ACC112 (cell line): Measurements from ENCODE around the gene RILPL1.

ENCODE experiments used
- H2AFZ ChIP-seq: fragments of 200-600 bp; sonication (generic); one replicate; pipeline ENCODE4 v1.6.0; 2017; ENCODE audit warnings: antibody characterized with exemption, low read length; ENCODE audit not compliant: unreplicated experiment
- H3K27ac ChIP-seq: fragments of 200-600 bp; sonication (generic); 2 replicates; pipeline ENCODE4 v1.5.1; 2014; ENCODE audit warnings: low read depth, mild to moderate bottlenecking, antibody characterized with exemption, low read length, moderate library complexity
- H3K27me3 ChIP-seq: fragments of 200-600 bp; sonication (generic); 2 replicates; pipeline ENCODE4 v1.6.1; 2014; ENCODE audit warnings: mild to moderate bottlenecking, antibody characterized with exemption, low read length, moderate library complexity, mixed read lengths; ENCODE audit not compliant: insufficient read depth
- H3K36me3 ChIP-seq: fragments of 200-600 bp; sonication (generic); 2 replicates; pipeline ENCODE4 v1.6.1; 2016; ENCODE audit warnings: mild to moderate bottlenecking, antibody characterized with exemption, low read length, moderate library complexity, mixed read lengths; ENCODE audit not compliant: insufficient read depth
- H3K4me1 ChIP-seq: fragments of 200-600 bp; sonication (generic); one replicate; pipeline ENCODE4 v1.6.1; 2016; ENCODE audit warnings: low read length, mixed read lengths; ENCODE audit not compliant: insufficient read depth, unreplicated experiment, control insufficient read depth
- H3K4me3 ChIP-seq: fragments of 200-600 bp; sonication (generic); 2 replicates; pipeline ENCODE4 v1.5.1; 2014; ENCODE audit warnings: mild to moderate bottlenecking, low read depth, low read length
- H3K79me2 ChIP-seq: fragments of 200-600 bp; sonication (generic); one replicate; pipeline ENCODE4 v1.6.0; 2016; ENCODE audit warnings: low read length; ENCODE audit not compliant: control insufficient read depth, unreplicated experiment, insufficient read depth

RILPL1 gene

GRCh38 chr12:123428591-123428990 lies 104.9 kb downstream of the RILPL1 start:
- H3K27me3 ChIP-seq = no peaks in the 10 kb centered on the region
- H3K4me1 ChIP-seq = no peaks in the 10 kb centered on the region
- no peak overlapping the region for H2AFZ ChIP-seq
- no peak overlapping the region for H3K27ac ChIP-seq
- H3K79me2 ChIP-seq = peaks cover 9% of the 10 kb centered on the region
- no peak overlapping the region for H3K4me3 ChIP-seq
- H3K36me3 ChIP-seq = no peaks in the 10 kb centered on the region

DNA sequence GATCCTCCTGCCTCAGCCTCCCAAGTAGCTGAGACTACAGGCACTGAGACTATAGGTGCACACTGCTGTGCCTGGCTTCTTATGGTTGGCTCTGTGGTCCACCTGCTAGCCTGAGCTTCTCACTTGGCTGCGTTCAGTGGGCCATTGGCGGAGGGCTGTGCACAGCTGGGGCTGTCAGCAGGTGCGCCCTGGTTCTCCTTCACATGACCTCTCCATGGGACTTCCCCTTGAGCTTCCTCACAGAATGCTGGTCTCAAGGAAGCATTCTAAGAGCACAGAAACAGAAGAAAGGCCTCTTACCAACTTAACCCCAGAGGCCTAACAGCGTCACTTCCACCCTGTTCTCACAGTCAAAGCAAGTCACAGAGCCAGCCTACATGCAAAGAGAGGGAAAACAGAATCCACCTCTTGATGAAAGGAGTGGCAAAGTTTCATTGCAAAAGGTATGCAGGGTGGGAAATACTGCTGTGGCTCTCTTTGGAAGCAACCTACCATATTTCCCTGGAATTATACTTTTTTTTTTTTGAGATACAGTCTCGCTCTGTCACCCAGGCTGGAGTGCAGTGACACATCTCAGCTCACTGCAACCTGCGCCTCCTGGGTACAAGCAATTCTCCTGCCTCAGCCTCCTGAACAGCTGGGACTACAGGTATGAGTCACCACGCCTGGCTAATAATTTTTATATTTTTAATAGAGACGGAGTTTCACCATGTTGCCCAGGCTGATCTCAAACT lies 106.3 kb downstream of the RILPL1 start:
- Histone ChIP-seq H2AFZ (no peak overlapping the region), H3K4me3 (no peak overlapping the region), H3K27ac (no peak overlapping the region), H3K79me2 (peaks cover 2% of the 10 kb centered on the region), H3K27me3 (no peaks in the 10 kb centered on the region), H3K4me1 (no peaks in the 10 kb centered on the region), H3K36me3 (no peaks in the 10 kb centered on the region)

GRCh38 chr12:123421314-123421713 lies 112.2 kb downstream of the RILPL1 start:
- no peaks in the 10 kb centered on the region for H3K79me2 ChIP-seq
- no peaks in the 10 kb centered on the region for H3K4me1 ChIP-seq
- no peaks in the 10 kb centered on the region for H3K36me3 ChIP-seq
- no peak overlapping the region for H2AFZ ChIP-seq
- no peak overlapping the region for H3K27ac ChIP-seq
- no peak overlapping the region for H3K4me3 ChIP-seq
- no peaks in the 10 kb centered on the region for H3K27me3 ChIP-seq
